ENCODE measurements around the gene HGFAC. TPM values are rescaled to one million over a fixed set of nuclear protein-coding genes. Genes with fewer than 3 reads are reported as not detected.

Gene HGFAC
- total RNA-seq, 1 donor from 2014 or later = not detected

- DNase-seq (ENCODE audit: extremely low spot score in 2 of 2) = no peak
- no peak overlapping the region for H3K4me3 ChIP-seq
- no peaks in the 10 kb centered on the region for H3K9me3 ChIP-seq
- no peak overlapping the region for H3K27ac ChIP-seq
- TF ChIP-seq POLR2A (IDR thresholded peaks at IDR 0.05) (no peak), POLR2AphosphoS5 (IDR thresholded peaks at IDR 0.05; ENCODE audit: insufficient read depth in 1 of 2, low read depth in 1 of 2) (no peak), CTCF (IDR thresholded peaks at IDR 0.05) (no peak)
- intact Hi-C loops (cut with DNase I) = no loop called here
- no peaks in the 10 kb centered on the region for H3K36me3 ChIP-seq
- peaks cover 4% of the 10 kb centered on the region for H3K4me1 ChIP-seq
- H3K27me3 ChIP-seq = no peaks in the 10 kb centered on the region
Observed at GRCh38 chr4:3478446-3479357, 36.9 kb downstream of the HGFAC start.

- H3K4me3 ChIP-seq = no peak overlapping the region
- intact Hi-C loops (cut with DNase I) = no loop called here
- H3K36me3 ChIP-seq = no peaks in the 10 kb centered on the region
- no peak for DNase-seq (ENCODE audit: extremely low spot score in 2 of 2)
- TF ChIP-seq POLR2A (IDR thresholded peaks at IDR 0.05) (no peak), CTCF (IDR thresholded peaks at IDR 0.05) (no peak), POLR2AphosphoS5 (IDR thresholded peaks at IDR 0.05; ENCODE audit: insufficient read depth in 1 of 2, low read depth in 1 of 2) (no peak)
- no peaks in the 10 kb centered on the region for H3K9me3 ChIP-seq
- no peaks in the 10 kb centered on the region for H3K27me3 ChIP-seq
- no peak overlapping the region for H3K27ac ChIP-seq
- peaks cover 12% of the 10 kb centered on the region for H3K4me1 ChIP-seq
Observed at GRCh38 chr4:3479358-3480101, 37.8 kb downstream of the HGFAC start.

- TF ChIP-seq POLR2AphosphoS5 (IDR thresholded peaks at IDR 0.05; ENCODE audit: insufficient read depth in 1 of 2, low read depth in 1 of 2) (no peak), POLR2A (IDR thresholded peaks at IDR 0.05) (no peak), CTCF (IDR thresholded peaks at IDR 0.05) (peak; percentile 83 to 87 (median 85))
- H3K4me1 ChIP-seq = peaks cover 23% of the 10 kb centered on the region
- no peaks in the 10 kb centered on the region for H3K36me3 ChIP-seq
- H3K4me3 ChIP-seq = no peak overlapping the region
- no peaks in the 10 kb centered on the region for H3K9me3 ChIP-seq
- intact Hi-C loops (cut with DNase I) = no loop called here
- no peak for DNase-seq (ENCODE audit: extremely low spot score in 2 of 2)
- no peak overlapping the region for H3K27ac ChIP-seq
- no peaks in the 10 kb centered on the region for H3K27me3 ChIP-seq
Observed at GRCh38 chr4:3480528-3481112, 38.9 kb downstream of the HGFAC start.

- peaks cover 25% of the 10 kb centered on the region for H3K4me1 ChIP-seq
- H3K27me3 ChIP-seq = no peaks in the 10 kb centered on the region
- no peaks in the 10 kb centered on the region for H3K36me3 ChIP-seq
- intact Hi-C loops (cut with DNase I) = no loop called here
- TF ChIP-seq CTCF (IDR thresholded peaks at IDR 0.05) (no peak), POLR2AphosphoS5 (IDR thresholded peaks at IDR 0.05; ENCODE audit: insufficient read depth in 1 of 2, low read depth in 1 of 2) (no peak), POLR2A (IDR thresholded peaks at IDR 0.05) (no peak)
- DNase-seq (ENCODE audit: extremely low spot score in 2 of 2) = no peak
- H3K27ac ChIP-seq = no peak overlapping the region
- H3K9me3 ChIP-seq = no peaks in the 10 kb centered on the region
- no peak overlapping the region for H3K4me3 ChIP-seq
Observed at GRCh38 chr4:3481113-3481531, 39.4 kb downstream of the HGFAC start.
